ENCODE results near the gene PLK3.
"Not testable (repeated sequence)": the region's sequence is repeated elsewhere in the genome, so short reads cannot be mapped to it uniquely, and the experiment has no call there.

Gene PLK3

DNA sequence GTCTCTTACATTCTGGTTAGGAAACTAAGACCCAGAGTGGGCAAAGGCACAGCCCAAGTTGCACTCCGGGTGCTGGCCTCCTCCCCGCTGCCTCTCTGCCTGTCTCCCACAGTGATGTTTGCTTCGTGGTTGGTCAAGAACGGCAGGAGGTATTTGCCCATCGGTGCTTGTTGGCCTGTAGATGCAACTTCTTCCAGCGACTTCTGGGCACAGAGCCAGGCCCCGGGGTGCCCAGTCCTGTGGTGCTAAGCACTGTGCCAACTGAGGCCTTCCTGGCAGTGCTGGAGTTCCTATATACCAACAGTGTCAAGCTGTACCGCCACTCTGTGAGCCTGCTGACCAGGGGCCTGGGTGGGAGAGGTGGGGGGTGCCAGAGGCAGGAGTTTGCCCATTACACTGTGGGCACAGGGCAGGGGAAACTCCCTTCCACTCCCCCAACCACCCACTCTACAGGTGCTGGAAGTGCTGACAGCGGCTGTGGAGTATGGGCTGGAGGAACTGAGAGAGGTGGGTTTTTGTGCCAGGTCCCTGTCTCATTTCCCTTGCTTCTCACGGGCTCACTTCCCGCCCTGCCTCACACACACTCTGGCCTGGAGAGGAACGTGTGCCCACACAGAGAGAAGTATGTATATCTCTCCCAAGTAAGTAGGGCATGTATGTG, 10.1 kb downstream of the PLK3 start:
- peak; percentile 46 for DNase-seq

GRCh38 chr1:44810762-44811105, 10.6 kb downstream of the PLK3 start:
- not testable (repeated sequence) for DNase-seq

GRCh38 chr1:44811234-44811633, 11.1 kb downstream of the PLK3 start:
- no peak for DNase-seq

- no peak for DNase-seq
Observed at GRCh38 chr1:44812822-44813543, 12.8 kb downstream of the PLK3 start.

- DNase-seq = not testable (repeated sequence)
Observed at GRCh38 chr1:44815926-44816325, 15.7 kb downstream of the PLK3 start.

DNA sequence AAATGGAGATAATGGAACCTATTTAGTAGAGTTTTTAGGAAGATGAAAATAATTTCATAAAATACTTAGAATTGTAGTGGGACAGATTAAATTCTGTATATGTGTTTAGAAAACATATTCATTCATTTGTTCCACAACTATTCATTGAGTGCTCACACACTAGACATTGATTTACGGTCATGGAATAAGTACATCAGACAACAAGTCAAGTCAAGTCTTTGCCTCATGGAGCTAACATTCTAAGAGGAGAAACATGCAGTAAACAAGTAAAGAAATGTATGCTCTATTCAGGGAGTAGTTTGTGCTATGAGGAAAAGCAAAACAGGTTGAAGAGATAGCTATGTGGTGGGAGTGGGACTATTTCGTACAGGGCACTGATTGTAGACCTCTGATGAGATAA, 17.1 kb downstream of the PLK3 start:
- no peak for DNase-seq

DNA sequence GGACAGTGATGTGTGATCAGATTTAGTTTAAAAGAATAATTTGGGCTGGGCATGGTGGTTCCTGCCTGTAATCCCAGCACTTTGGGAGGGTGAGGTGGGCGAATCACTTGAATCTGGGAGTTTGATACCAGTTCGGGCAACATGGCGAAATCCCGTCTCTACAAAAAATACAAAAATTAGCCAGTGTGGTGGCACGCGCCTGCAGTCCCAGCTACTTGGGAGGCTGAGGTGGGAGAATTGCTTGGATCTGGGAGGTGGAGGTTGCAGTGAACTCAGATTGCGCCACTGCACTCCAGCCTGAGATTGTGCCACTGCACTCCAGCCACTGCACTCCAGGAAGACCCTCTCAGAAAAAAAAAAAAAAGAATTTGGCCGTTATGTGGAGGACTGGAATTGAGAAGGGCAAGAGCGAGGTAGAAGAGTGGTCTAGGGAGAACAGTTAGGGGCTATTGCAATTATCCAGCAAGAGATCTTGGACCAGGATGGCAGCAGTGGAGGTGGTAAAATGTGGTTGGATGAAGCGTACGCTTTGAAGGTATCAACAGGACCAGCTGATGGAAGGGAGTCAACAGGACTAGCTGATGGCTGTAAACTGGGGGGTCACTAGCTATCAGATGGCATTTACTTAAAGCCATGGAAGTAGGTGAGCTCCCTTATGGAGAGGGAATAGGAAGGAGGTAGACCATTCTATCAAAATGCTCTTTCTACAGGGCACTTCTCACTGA, 17.8 kb downstream of the PLK3 start:
- DNase-seq = no peak

DNA sequence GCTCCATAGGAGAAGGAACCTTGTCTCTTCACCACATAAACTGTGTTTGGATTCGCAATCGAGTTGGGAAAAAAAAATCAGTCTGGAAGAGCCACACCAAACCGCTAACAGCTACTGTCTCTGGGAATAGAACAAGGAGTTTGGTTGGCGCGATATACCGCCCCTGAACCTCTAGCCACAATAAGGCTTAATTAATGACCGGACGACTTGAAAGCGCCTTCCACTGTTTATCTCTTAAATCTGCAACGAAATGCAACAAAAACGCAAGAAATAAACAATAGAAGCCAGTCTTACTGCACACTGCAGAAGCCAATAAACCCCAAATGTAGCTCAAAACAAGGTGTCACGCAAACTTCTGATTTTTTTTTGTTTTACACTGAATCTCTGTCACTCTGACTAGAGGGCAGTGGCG, 19.0 kb downstream of the PLK3 start:
- no peak for DNase-seq

DNA sequence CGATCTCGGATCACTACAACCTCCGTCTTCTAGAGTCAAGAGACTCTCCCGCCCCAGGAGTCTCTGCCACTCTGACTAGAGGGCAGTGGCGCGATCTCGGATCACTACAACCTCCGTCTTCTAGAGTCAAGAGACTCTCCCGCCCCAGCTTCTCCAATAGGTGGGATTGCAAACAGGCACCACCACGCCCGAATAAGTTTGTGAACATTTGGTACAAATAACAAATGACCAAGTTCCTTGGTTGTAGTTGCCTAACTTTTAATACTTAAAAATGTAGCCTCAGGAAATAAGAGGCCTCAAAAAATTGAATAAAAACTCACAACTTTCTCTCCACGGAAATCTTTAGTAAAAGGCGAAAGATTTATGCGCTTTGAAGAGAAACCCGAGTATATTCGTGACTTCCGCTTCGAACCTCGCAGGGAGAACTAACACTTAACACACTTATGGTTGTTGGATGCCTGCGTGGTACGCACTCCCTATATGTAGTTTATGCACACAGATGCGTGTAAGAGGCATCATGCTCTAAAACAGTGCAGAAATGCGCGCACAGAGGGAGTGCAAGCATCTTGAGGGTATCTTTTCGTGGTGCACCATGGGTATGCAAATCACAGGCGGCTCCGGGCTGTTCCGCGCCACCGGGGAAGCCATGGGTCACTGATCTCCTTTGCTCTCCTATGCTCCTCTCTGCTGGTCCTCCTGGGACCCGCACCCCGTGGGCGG, 19.6 kb downstream of the PLK3 start:
- peak; percentile 88 for DNase-seq

- no peak for DNase-seq
Observed at GRCh38 chr1:44820328-44821239, 20.4 kb downstream of the PLK3 start.

DNA sequence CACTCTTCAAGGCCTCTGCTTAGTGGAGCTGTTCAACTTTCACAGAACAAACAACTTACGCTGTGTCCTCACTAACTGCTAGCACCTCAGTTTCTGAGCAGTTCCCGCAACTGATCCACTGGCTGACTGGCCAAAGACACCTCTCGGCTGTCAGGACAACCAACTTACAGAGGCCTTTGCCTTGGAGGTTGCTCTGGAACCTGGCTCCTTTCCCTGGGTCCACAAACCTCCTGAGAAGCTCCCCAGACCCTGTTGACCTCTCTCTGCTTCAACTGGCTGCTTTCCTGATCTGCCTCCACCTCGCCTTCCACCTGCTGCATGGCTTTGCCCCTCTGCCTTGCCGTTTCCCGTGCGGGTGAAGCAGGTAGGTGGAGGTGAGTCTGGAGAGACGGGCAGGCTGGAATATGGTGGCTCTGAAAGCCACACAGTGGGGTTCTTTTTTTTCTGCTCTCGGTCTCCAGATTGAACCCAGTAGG, 21.1 kb downstream of the PLK3 start:
- no peak for DNase-seq

- no peak for DNase-seq
Observed at GRCh38 chr1:44822131-44822701, 22.0 kb downstream of the PLK3 start.

DNA sequence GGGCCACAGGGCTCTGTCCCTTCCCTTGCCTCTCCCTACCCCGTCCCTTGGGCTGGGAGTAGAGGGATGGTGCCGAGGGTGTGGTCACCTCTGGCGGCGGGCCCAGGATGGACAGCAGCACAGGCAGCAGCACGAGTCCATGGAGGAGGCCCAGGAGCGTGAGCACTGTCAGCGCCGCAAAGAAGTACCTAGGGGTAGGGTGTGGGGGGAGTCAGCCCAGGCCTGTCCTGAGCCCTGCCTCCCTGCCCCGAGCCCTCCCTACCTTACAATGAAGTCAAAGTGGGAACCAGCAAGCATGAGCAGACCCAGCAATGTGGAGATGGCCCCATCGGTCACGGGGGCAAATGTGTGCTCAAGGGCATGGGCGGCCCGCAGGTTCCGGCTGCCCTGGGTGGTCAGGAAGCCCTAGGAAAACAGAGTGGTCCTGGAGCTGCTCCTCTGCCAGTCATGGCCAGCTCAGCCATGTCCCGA, 22.8 kb downstream of the PLK3 start:
- DNase-seq = no peak

GRCh38 chr1:44824392-44824791, 24.2 kb downstream of the PLK3 start:
- not testable (repeated sequence) for DNase-seq

DNA sequence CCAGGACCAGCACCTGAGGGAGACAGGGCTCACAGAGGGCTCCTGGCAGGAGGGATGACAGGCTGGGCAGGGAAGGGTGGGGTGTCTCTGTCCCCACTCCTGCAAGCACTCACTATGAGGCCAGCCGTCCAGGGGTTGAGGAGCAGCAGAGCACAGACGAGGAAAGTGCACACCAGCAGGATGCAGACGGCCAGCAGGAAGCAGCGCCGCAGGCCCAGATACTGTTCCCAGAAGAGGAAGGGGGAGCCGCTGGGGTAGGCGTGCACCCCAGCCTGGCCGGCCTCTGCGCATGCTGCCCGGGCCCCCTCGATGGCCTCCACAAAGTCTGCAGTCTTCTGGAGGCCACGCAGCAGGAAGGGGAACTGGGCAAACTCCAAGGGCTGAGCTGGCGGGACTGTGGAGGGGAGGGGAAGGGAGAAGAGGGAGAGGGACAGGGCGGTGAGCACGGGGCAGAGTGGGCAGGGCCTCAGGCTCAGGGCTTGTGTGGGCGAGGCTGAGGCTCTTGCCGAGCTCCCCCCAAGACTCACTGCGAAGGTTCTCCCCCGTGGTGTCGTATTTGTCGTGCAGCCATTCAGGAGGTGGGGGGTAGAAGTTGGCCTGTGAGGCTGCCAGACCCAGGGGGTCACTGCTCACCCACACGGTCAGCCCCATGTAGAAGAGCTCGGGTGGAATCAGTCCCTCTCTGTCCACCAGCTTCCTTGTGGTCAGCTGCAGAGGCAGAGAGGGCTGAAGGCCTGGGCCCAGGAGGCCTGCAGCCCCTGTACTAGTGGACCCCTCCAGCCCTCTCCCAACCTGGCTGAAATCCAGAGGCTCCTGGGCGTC, 26.4 kb downstream of the PLK3 start:
- DNase-seq = peak; percentile 80

DNA sequence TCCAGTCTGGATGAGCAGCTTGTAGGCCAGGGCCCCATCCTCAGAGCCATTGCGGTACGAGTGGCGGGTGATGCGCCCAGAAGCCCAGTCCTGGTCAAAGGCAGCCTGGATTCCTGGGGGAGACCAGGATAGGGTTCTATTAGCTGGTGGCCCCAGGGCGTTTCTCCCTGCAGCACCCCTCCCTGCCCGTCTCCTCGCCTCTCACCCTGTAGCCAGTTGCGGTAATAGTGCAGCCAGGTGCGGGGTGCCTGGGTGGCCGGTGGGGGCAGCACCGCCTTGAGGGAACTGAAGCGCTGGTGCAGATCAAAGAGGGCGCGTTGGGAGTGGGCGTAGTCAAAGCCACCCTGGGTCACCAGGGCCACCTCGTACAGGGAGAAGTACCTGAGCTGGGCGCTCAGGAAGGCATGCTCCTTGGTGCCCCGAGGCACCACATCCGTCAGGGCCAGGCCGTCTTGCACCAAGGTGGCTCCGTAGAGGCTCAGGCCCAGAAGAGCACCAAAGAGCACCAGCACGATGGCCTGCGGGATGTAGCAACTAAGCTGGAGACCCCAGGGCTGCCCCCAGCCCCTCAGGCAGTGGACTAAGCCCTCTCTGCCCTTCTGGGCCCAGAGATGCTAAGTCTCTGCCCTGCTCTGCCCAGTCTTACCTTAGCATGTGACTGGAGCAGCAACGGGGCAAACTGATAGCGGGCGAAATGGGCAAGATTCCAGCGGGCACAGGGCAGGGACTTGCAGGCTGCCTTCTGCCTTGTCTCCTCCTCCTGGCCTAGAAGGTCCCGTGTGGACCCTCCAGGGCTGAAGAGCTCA, 27.2 kb downstream of the PLK3 start:
- DNase-seq = no peak

DNA sequence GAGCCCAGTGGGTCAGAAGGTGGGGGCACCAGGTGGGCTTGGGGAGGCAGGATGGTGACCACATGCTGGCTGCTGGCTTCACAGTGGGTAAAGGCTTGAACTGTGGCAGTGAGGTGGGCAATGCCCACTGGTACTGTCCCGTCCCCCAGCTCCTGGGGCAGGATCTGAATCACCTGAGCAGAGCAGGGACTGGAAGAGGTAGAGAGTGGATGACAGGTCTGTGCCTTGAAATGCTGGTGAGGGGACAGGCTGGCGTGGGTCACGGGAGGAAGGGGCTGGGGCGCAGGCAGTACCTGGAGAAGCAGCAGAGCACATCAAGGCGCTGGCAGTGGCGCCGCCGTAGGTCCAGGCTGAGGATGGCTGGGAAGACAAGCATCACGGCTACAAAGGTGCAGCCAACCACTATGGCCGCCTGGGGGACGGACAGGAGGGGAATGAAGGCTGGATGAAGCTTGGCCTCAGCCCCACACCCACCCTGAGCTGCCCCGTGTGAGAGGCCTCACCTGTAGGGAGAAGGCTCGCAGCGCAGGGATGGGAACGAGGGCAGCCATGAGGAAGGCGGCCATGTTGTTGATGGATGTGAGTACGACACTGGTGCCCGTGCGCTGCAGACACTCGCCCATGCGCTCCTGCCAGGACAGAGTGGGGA, 27.9 kb downstream of the PLK3 start:
- no peak for DNase-seq

- no peak for DNase-seq
Observed at GRCh38 chr1:44828841-44829440, 28.8 kb downstream of the PLK3 start.
